DND-41 (cell line): ENCODE measurements around the gene ANKRD28.

Experiments
- EZH2 ChIP-seq: IDR thresholded peaks from 3 replicates; pipeline ENCODE4 v1.6.1; 2012; ENCODE audit warnings: borderline replicate concordance, low read depth, mild to moderate bottlenecking, moderate library complexity, low read length, inconsistent platforms; ENCODE audit not compliant: severe bottlenecking
- TF ChIP-seq, protein P1 (sequence below): IDR thresholded peaks from 2 replicates; pipeline ENCODE4 v1.5.1; 2012; ENCODE audit warnings: borderline replicate concordance, low read length, moderate library complexity, mild to moderate bottlenecking; ENCODE audit not compliant: poor library complexity, severe bottlenecking; ENCODE audit errors: extremely low read depth

DNA sequence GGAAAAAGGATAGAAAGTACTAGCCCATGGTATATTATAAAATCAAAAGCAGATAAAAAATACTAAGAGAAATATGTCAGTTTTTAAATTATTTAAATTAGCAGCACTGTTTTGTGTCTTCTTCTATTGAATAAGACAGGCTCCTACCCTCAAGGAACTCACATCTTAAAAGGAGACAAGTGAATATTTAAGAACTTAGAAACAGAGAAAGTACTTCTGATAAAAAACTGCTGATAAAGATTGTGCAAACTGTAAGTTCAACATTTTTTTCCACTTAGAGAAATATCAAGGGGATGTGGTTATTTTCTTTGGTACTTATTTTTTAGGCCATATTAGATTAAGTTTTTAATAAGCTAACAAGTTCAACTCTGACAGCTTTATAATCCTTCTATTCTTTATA lies 3.0 kb upstream of the ANKRD28 start:
- TF ChIP-seq, protein P1, sequence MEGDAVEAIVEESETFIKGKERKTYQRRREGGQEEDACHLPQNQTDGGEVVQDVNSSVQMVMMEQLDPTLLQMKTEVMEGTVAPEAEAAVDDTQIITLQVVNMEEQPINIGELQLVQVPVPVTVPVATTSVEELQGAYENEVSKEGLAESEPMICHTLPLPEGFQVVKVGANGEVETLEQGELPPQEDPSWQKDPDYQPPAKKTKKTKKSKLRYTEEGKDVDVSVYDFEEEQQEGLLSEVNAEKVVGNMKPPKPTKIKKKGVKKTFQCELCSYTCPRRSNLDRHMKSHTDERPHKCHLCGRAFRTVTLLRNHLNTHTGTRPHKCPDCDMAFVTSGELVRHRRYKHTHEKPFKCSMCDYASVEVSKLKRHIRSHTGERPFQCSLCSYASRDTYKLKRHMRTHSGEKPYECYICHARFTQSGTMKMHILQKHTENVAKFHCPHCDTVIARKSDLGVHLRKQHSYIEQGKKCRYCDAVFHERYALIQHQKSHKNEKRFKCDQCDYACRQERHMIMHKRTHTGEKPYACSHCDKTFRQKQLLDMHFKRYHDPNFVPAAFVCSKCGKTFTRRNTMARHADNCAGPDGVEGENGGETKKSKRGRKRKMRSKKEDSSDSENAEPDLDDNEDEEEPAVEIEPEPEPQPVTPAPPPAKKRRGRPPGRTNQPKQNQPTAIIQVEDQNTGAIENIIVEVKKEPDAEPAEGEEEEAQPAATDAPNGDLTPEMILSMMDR = no peak
- TF ChIP-seq EZH2 = no peak
